Hematopoietic multipotent progenitor cell treated with erythropoietin and hydrocortisone succinate and interleukin-3 and kit ligand, for 4 days (in vitro differentiated cells): ENCODE data around the gene TLE4.

Experiments
- DNase-seq: peaks from one replicate; pipeline ENCODE4 v3.0.0-alpha.2; 2015

The TLE4 gene

GRCh38 chr9:79572608-79573411, 1.0 kb downstream of the TLE4 start:
- DNase-seq, result peak; percentile 43

DNA sequence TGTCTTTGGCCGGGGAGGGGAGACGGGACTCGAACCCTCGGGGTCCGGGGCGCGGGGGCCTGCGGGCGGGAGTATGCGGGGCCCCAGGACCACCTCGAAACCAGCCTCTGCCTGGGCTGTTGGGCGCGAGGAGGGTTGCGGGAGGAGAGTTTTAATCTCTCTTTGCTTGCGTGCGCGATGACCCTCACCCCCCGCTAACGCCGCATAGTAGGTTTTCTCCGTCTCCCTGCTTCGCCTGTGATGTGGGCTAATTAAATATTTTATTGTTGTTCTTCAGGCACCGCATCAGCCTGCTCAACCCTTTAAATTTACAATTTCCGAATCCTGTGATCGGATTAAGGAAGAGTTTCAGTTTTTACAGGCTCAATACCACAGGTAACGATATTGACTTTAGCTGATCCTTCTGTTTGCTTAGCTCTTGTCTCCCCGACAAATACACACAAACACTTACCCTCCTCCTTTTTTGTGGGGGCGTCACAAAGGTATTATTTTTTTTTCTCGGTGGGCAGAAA, 1.7 kb downstream of the TLE4 start:
- peak; percentile 30 for DNase-seq

GRCh38 chr9:79574136-79574535, 2.4 kb downstream of the TLE4 start:
- DNase-seq, result peak; percentile 39

- DNase-seq, result no peak
Measured at GRCh38 chr9:79574781-79575180, 3.0 kb downstream of the TLE4 start.

GRCh38 chr9:79575547-79575946, 3.8 kb downstream of the TLE4 start:
- no peak for DNase-seq

DNA sequence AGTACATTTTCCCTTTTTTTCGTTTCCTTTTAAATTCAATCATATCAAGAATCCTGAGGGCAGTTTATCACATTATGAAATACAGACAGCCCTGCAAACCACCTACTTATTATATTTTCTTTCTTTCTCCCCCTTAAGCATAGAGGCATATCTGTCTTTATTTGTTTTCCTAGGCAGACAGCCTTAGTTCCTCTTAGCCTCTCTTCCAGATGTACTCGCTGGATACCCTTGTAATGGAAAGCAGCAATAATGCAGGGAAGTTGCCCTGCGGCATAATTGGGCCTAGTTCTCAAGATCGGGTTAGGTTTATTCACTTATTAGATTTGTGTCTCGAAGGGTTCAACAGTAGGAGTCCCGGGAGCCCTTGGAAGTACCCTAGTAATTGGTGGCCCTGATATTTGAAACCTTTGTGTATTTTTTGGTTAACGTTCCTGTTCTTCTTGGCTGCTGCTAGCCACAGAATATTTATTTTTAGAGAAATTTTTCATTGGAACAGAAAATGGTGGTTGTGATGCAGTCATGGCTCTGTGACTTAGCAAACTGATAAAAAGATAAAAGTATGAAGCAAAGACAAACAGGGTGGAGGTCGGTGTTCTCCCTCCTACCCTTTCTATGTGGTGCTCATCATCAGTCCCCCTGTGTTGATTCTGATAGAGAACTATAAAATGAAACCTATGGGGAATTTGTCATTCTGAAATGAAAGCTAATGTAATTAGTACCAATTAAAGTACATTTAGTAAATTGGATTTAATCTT, 6.4 kb downstream of the TLE4 start:
- no peak for DNase-seq

DNA sequence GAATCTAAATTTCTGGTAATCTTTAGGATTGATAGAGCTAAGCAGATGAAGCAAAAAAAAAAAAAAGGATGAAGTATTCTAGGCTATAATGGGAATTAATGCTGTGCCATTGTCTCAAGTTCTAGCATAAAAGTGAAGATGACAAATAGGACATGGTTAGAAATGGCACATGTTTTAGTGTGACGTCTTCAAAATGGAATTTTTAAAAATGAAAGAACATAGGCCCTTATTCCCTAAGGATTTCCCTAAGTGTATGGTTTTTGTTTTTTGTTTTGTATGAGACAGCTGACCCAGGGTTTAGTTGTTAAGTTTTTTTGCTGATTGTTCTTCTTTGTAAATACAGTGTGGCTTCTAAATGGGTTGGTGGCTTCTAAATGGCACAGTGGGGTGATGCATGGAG, 7.1 kb downstream of the TLE4 start:
- no peak for DNase-seq

- no peak for DNase-seq
Measured at GRCh38 chr9:79579624-79580023, 7.9 kb downstream of the TLE4 start.

- no peak for DNase-seq
Measured at GRCh38 chr9:79580055-79580454, 8.3 kb downstream of the TLE4 start.

DNA sequence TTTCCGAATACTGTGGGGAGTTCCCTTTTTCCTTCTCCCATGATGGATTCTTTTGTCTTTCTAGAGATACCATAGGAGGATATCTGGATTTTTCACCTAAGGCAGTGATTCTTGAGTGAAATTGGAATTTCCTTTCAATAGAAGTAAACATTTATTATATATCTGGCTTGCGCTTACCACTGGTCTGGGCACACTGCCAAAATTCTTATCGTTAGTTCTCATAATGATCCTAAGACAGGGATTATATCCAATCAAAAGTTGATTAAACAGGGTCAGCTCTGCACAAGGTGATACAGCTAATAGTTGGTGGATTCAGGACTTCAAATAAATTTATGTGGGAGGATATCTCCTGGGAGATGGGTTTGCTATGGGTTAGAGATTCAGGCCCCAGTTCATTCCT, 9.6 kb downstream of the TLE4 start:
- DNase-seq, result peak; percentile 88

GRCh38 chr9:79581794-79582193, 10.0 kb downstream of the TLE4 start:
- DNase-seq, result peak; percentile 81

GRCh38 chr9:79583952-79584654, 12.3 kb downstream of the TLE4 start:
- DNase-seq, result peak; percentile 88

DNA sequence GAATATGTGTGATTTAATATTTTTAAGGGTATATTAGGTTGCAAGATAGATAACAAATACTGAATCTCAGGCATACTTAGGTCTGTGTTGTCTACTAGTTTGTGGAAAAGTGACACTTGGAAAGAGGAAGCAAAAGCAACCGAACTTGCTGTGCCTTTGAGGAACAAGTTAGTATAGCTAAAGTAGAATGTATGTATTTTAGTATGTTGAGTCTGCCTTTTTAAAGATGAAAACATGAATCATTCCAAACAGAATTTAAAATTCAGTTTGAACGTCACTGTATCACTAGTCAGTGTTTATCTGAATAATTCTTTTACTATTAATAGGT, 12.9 kb downstream of the TLE4 start:
- DNase-seq, result peak; percentile 56

DNA sequence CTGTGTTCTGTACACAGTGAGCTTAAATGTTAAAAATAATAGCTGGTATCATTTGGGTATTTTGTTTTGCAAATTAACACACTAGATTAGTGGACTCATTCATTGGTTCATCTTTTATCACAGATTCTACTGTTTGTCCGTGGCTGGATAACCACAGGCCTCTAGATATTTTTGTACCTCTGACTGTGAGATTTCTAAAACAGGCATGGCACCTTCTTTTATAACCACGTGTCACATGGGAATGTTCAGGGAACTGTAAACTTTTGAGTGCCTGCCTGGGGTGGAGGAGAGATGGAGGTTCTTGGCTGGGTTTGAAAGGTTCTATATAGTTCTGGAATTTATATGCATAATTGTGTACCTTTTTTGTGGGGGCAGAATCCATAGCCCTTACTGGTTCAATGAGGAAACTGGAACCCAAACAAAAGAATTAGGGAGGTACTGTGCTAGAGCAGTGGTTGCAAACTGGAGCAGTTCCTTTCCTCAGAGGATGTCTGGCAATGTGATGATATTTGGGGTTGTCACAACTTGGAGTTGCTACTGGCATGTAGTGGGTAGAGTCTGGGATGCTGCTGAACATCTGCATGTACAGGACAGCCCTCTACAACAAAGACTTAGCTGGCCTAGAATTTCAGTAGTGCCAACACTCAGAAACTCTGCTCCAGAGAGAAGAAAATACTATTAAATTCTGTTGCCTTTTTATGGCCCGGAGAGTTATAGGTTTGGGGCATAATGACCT, 16.9 kb downstream of the TLE4 start:
- no peak for DNase-seq

GRCh38 chr9:79591458-79591857, 19.7 kb downstream of the TLE4 start:
- DNase-seq, result no peak

GRCh38 chr9:79592726-79593493, 21.1 kb downstream of the TLE4 start:
- DNase-seq, result peak; percentile 86

DNA sequence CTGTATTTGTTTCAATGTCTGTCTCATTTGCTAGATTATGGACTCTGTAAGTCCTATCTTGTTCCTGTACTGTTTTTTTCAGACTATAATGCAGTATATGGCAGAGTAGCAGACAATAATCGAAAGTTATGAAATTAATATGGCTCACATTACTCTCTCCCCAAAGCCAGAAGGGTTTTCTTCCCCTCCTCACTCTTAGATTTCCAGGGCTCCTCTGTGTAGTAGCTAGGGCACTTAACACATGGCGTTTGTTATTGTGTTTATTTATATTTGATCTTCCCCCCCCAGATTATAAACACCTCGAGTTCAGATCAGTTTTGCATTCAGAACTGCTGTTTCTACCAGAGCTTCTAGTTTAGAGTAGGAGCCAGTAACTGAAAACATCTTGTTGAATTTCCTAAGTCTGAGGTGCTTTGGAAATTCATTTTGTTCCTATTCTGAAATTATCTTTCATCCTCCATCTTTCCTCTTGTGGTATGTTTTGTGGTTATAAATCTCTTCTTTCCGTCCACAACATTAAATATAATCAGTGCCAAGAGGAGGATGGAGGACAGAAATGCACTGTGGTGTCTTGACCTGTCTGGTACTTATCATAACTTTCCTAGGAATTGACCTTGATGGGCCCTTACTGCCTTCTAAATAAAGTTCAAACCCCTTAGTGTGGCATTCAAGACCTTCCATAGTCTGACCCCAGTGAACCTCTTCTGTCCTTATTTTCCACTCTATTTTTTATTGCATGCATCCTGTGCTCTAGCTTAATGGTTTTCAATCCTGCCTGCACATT, 27.0 kb downstream of the TLE4 start:
- DNase-seq, result no peak

DNA sequence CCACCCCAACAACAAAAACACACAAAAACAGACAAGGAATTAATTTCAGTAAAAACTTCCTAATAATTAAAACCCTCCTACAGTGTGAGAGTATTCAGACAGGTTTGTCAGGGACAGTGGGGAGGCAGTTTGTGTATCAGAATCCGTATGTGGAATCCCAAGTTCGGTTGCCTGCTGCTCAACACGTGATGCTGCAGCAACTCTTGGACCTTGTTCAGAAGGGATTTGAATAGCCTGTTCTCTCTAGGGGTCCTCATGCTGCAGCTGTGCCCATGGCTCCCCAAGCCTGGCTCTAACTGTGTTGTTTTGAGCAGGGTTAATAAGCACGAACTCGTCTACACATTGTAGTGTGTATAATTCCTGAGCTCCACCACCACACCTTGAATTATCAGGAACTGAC, 28.7 kb downstream of the TLE4 start:
- DNase-seq, result no peak

- no peak for DNase-seq
Measured at GRCh38 chr9:79603222-79603920, 31.6 kb downstream of the TLE4 start.

DNA sequence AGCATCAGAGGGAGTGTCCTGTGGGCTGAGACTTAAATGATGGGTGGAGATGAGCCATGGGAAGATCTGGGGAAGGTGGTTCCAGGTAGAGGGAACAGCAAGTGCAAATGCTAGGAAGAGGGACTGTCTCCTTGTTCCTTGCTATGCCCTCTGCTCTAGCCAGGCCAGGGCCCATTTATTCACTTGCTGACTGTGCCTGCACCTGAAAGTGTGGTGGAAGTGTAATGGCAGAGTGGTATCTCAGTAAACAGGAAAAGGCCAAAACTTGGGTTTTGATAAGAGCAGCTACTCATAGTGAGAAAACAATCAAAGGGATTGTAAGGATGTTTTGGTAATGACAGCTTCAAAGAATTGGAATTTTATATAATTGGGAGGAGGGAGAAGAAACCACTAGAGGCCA, 32.4 kb downstream of the TLE4 start:
- no peak for DNase-seq
